Glomerular endothelial cell (primary cell): ENCODE measurements around the gene VSIG10L2. TPM values are rescaled to one million over a fixed set of nuclear protein-coding genes. Genes with fewer than 3 reads are reported as not detected.

Experiments used
- DNase-seq: peaks from one replicate; pipeline ENCODE4 v3.0.0-alpha.2; 2011; ENCODE audit warnings: low read depth, low spot score; ENCODE audit errors: extremely low read depth
- total RNA-seq: library from RNA; depleted of rRNA; stranded (reverse); fragments of >200 nt; gene quantifications from 2 replicates; pipeline ENCODE4 v1.2.3, GENCODE V29; 2015

The VSIG10L2 gene
- total RNA-seq, 1 donor from 2014 or later = not detected

DNA sequence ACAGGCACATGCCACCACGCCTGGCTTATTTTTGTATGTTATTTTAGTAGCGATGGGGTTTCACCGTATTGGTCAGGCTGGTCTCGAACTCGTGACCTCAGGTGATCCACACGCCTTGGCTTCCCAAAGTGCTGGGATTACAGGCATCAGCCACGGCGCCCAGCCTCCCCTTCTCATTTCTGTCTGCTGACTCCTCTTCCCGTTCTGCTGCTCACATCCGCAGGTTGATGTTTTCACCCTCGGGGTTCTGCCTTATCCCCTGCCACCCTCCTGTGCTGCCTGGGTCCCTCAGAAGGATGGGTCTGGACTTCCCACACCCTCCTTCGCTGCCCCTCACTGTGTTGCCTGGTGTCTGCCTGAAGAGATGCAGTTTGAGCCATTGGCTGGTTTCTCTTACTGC lies 19.2 kb upstream of the VSIG10L2 start:
- no peak for DNase-seq

GRCh38 chr11:125929445-125930075 lies 16.3 kb upstream of the VSIG10L2 start:
- DNase-seq = no peak

- no peak for DNase-seq
These were observed 15.8 kb upstream of the VSIG10L2 start for GRCh38 chr11:125930076-125930450.

- DNase-seq = no peak
These were observed 14.7 kb upstream of the VSIG10L2 start for GRCh38 chr11:125931116-125931515.

DNA sequence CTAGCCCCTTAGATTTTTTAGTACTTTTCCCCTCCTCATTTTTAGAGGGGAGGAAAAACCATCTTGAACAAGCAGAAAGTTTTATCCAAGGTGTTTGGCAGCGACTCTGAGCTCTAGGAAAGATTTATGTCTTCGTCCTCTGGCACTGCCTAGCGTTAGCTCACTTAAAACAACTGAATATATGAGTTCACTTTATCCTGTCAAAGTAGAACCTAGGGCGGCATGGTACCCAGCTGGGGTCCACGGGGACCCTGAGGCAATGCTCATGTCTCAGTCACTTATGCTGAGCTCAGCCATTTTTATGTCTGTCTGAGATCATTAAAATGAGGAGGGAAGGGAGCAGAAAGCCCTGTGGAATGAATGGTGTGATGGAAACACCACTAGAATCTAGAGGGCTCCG lies 14.2 kb upstream of the VSIG10L2 start:
- no peak for DNase-seq

DNA sequence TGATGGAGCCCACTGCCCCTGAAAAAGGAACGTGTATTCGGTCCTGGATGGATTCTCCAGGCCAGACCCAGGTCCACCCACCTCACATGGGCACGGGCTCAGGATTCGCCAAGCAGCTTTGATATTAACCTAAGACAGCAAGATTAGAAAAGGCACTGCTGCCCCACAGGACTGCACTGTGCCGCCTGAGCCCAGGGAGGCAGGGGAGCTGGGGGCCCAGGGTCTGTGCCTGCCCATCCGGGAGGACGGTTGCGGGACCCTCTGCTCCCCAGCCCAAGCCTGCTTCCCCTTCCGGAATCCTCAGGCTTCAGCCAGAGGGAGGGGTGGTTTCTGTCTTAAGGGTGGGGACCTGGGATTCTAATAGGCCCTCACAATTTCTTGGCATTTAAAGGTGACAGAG lies 13.5 kb upstream of the VSIG10L2 start:
- DNase-seq = no peak

- DNase-seq = no peak
These were observed 12.6 kb upstream of the VSIG10L2 start for GRCh38 chr11:125933030-125933813.

- no peak for DNase-seq
These were observed 11.4 kb upstream of the VSIG10L2 start for GRCh38 chr11:125934473-125934872.

DNA sequence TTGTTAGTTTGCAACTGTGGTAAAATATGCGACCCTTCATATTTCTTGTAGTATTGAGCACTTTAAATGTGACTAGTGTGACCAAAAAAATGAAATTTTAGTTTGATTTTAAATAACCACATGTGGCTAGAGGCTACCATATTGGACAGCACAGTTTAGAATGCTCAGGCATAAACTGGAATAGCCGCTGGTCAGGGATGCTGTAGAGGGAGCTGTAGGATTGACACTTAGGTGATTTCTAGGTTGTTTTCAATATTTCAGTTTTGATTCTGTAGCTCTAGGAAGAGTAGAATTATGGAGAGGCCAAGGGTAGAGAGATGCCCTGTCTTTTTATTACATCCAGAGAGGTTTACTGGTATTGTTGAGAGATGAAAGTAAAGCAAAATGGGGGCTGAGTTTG lies 10.8 kb upstream of the VSIG10L2 start:
- no peak for DNase-seq

DNA sequence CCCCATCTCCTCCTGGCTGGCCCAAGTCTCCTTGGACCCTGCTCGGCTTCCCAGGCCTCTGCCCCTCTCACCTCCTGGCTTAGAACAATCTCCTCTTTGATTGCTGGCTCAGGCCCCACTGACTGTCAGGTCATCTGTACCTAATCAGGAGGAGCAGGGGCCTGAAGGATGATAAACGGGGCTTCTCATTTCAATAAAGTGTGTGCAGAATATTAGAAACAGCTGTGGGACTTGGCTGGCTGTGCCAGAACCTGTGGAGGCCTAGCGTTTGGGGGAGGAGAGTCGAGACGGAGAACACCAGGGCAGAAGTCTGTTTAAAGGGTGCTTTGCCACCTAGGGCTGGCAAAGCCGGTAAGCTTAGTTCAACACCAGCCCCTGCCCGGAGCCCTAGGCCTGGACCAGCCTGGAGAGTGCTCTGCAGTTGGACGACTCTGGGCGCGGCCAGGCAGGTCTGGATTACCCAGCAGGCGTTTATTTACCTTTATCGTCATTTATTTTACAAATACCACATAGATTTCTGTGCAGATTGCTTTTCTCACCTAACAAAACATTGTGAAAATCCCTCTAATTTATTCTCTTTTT lies 10.1 kb upstream of the VSIG10L2 start:
- no peak for DNase-seq

DNA sequence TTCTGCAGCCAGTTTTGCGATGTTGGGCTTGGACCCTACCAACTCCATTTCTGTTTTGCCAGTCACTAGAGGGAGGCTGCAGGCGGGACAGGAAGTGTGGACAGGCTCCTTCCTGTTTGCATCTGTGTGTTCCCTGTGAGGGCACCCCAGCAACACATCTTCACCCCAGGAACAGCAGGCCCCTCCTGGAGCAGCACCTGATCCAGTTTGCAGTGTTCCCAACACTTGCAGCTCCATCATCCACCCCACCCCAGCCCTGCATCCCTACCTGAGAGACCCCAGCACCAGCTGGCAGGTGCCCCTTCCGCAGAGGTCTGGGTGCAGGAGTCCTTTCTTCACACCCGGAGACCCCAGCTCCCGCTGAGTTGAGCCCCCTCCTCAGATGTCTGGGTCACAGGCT lies 7.4 kb upstream of the VSIG10L2 start:
- no peak for DNase-seq

GRCh38 chr11:125939081-125939521 lies 6.7 kb upstream of the VSIG10L2 start:
- no peak for DNase-seq

DNA sequence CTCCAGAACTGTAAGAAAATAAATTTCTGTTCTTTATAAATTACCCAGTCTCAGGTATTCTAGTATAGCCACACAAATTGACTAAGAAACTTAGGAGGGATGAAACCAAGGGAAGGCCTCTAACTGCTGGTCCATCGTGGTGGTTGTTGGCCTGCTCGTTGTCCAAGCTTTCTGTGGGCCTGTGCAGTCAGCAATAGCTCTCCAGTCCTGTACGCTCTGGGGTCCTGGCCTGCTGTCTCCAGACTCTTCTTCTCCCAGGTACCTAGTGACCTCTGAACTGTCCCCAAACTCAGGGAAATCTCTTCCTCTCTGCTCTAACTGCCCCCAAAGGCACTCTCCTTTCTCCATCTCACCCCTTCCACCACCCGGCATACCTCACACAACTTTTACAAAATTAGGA lies 5.7 kb upstream of the VSIG10L2 start:
- no peak for DNase-seq

- no peak for DNase-seq
These were observed 4.6 kb upstream of the VSIG10L2 start for GRCh38 chr11:125941267-125941618.

GRCh38 chr11:125941619-125942611 lies 3.9 kb upstream of the VSIG10L2 start:
- no peak for DNase-seq

DNA sequence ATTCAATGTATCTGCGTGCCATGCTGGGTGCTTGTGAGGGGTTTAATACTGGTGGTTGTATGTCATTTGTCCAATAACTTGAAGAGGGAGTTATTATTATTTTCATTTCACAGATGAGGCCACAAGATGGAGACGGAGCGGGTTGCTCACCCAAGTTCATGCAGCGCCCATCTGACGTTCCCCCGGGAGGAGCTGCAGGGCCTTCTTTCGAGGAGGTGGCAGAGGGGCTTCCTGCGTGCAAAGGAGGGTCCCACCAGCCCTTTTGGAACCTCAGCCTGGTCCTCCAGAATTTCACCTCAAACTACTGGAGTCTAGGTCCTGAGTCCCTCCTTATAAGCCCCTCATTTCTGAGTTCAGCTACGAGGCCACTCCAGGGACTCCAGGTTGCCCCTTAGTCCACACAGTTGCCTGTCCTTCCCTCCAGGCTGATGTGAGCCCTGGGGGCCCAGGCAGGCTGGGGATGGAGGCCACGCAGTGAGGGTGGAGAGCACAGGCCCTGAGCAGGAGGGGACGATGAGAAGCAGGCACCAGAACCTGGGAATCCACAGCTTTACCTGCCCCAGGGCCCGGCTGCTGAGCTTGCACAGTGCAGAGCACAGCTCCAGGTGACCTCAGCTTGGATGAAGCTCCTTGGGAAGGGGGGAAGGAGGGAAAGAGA lies 2.9 kb upstream of the VSIG10L2 start:
- no peak for DNase-seq

DNA sequence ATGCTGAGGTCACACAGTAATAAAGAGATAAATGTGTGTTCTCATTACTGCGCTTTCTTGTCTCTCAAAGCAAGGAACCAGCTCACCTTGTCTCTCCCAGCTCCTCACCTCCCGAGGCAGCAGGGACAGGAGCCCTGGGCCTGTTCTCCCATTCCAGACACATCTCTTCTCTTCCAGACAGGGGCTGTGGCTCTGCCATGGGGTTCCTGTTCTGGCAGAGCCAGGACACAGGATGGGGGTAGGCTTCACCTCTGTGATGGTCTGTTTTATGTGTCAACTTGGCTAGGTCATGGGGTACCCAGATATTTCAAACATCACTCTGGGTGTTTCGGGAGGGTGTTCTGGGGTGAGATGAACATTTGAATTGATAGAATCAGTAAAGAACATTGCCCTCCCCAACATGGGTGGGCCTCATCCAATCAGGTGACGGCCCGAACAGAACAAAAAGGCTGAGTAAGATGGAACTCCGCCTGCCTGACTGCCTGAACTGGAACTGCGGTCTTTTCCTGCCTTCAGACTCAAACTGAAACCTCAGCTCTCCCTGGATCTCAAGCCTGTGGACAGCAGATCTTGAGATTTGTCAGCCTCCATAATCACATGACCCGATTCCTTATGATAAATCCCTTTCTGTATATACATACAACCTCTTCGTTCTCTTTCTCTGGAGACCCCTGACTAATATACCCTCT lies 2.0 kb upstream of the VSIG10L2 start:
- no peak for DNase-seq

GRCh38 chr11:125944350-125945010 lies 1.4 kb upstream of the VSIG10L2 start:
- no peak for DNase-seq
